Dedifferentiated amniotic fluid mesenchymal stem cell (primary cell): ENCODE data around the gene PNLIP.

Experiments used
- DNase-seq: peaks from one replicate; pipeline ENCODE4 v3.0.0-alpha.2; 2016; ENCODE audit errors: extremely low spot score

The PNLIP gene

DNA sequence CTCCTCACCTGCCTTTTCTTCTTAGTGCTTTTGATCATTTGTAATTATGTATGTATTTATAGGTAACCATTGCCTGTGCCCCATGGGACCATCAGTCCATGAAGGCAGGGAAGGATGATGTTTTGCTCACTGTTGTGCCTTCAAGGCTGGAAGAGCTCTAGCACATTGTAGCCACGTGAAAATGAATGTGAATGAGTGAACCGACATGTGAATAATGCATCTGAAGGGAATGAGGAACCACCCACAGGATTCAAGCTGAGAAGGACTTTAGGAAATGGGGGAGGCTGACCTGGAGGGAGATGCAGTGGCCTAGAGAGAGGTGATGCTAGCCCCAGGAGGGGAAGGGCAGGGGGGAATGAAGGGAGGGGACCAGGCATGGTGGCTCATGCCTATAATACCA lies 69.1 kb downstream of the PNLIP start:
- no peak for DNase-seq

DNA sequence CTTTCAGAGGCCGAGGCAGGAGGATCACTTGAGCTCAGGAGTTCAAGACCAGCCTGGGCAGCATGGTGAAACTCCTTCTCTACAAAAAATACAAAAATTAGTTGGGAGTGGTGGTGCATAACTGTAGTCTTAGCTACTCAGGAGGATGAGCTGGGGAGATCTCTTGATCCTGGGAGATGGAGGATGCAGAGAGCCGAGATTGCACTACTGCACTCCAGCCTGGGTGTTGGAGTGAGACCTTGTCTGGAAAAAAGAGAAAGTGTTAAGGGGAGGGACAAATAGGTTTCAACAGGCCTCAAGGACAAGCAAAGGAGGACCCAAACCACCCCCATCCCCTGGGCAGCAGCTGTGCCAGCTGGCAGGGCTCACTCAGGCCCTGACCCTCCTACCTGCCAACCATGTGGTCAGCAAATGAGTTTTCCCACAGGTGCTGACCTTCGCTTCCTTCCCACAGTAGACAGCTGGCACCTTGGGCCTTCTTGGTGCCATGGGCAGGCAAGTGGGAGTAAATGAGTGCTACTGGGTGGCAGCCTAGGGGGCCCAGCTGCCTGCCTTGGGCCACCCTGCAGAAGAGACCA lies 69.6 kb downstream of the PNLIP start:
- DNase-seq, result no peak
